Stomach (tissue), 4 donors: ENCODE data around the gene DTD2.

ENCODE experiments used
- CTCF ChIP-seq, 7 experiments: fragments of 450-650 bp in 4 of 7; fragments of 200-600 bp in 3 of 7; sonication (generic) in 3 of 7; IDR thresholded peaks; one replicate each; pipeline ENCODE4 v1.5.1; 2016 to 2019; ENCODE audit warnings: antibody characterized with exemption in 7 of 7, control low read depth in 2 of 7, mild to moderate bottlenecking in 1 of 7
- POLR2A ChIP-seq, 4 donors: fragments of 450-650 bp; IDR thresholded peaks; one replicate each; pipeline ENCODE4 v1.6.1; 2016; ENCODE audit warnings: antibody characterized with exemption in 4 of 4, control low read depth in 2 of 4, mild to moderate bottlenecking in 1 of 4, moderate library complexity in 1 of 4
- POLR2AphosphoS5 ChIP-seq, 3 donors: sonication (generic); formaldehyde crosslinking; IDR thresholded peaks; one replicate each; pipeline ENCODE4 v1.6.1; 2016; ENCODE audit warnings: antibody characterized with exemption in 3 of 3

GRCh38 chr14:31419967-31420318 lies 37.4 kb downstream of the DTD2 start:
- TF ChIP-seq CTCF (IDR thresholded peaks at IDR 0.05) (no peak), POLR2AphosphoS5 (IDR thresholded peaks at IDR 0.05) (no peak), POLR2A (IDR thresholded peaks at IDR 0.05) (no peak)
